ENCODE results near the gene SUFU. TPM values are rescaled to one million over a fixed set of nuclear protein-coding genes. Genes with fewer than 3 reads are reported as not detected.

Gene SUFU
- total and polyA plus RNA-seq, 4 donors, result 1.8 to 3.8 (median 2.9) TPM

GRCh38 chr10:102669206-102670064 lies 165.7 kb downstream of the SUFU start:
- H3K9ac ChIP-seq (ENCODE audit: low read depth in 1 of 2, low read length in 2 of 2), result no peak overlapping the region
- H3K9me3 ChIP-seq (ENCODE audit: control insufficient read depth in 4 of 4, low read length in 3 of 4), result no peaks in the 10 kb centered on the region
- no peak overlapping the region for H3K27ac ChIP-seq (ENCODE audit: low read depth in 1 of 2, low read length in 2 of 2)
- no peak for TF ChIP-seq CTCF (IDR thresholded peaks at IDR 0.05; ENCODE audit: low read depth, low read length, missing input control)
- TF ChIP-seq JUND (IDR thresholded peaks at IDR 0.05), result no peak
- TF ChIP-seq, protein P1, sequence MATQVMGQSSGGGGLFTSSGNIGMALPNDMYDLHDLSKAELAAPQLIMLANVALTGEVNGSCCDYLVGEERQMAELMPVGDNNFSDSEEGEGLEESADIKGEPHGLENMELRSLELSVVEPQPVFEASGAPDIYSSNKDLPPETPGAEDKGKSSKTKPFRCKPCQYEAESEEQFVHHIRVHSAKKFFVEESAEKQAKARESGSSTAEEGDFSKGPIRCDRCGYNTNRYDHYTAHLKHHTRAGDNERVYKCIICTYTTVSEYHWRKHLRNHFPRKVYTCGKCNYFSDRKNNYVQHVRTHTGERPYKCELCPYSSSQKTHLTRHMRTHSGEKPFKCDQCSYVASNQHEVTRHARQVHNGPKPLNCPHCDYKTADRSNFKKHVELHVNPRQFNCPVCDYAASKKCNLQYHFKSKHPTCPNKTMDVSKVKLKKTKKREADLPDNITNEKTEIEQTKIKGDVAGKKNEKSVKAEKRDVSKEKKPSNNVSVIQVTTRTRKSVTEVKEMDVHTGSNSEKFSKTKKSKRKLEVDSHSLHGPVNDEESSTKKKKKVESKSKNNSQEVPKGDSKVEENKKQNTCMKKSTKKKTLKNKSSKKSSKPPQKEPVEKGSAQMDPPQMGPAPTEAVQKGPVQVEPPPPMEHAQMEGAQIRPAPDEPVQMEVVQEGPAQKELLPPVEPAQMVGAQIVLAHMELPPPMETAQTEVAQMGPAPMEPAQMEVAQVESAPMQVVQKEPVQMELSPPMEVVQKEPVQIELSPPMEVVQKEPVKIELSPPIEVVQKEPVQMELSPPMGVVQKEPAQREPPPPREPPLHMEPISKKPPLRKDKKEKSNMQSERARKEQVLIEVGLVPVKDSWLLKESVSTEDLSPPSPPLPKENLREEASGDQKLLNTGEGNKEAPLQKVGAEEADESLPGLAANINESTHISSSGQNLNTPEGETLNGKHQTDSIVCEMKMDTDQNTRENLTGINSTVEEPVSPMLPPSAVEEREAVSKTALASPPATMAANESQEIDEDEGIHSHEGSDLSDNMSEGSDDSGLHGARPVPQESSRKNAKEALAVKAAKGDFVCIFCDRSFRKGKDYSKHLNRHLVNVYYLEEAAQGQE (IDR thresholded peaks at IDR 0.05), result no peak
- peak in 1 of 2 donors; percentile 38 for TF ChIP-seq RAD21 (IDR thresholded peaks at IDR 0.05)
- WGBS, result 84% methylated on average over 7 of the region's 7 CpGs
- no peaks in the 10 kb centered on the region for H3K36me3 ChIP-seq (ENCODE audit: control insufficient read depth in 4 of 4, insufficient read depth in 3 of 4, low read depth in 1 of 4, low read length in 3 of 4)
- no peak overlapping the region for H3K4me3 ChIP-seq (ENCODE audit: low read depth in 1 of 3, low read length in 3 of 3)
- H3K27me3 ChIP-seq (ENCODE audit: control insufficient read depth in 4 of 4, insufficient read depth in 4 of 4, low read length in 3 of 4), result no peaks in the 10 kb centered on the region
- DNase-seq (ENCODE audit: low spot score), result no peak
- peaks cover 0 to 4% (median under 1%) of the 10 kb centered on the region in 4 donors for H3K4me1 ChIP-seq (ENCODE audit: control insufficient read depth in 4 of 4, insufficient read depth in 4 of 4, low read length in 3 of 4)

GRCh38 chr10:102670065-102670670 lies 166.4 kb downstream of the SUFU start:
- Histone ChIP-seq H3K9ac (ENCODE audit: low read depth in 1 of 2, low read length in 2 of 2) (no peak overlapping the region), H3K4me1 (ENCODE audit: control insufficient read depth in 4 of 4, insufficient read depth in 4 of 4, low read length in 3 of 4) (peaks cover 0 to 9% (median 2%) of the 10 kb centered on the region in 4 donors), H3K9me3 (ENCODE audit: control insufficient read depth in 4 of 4, low read length in 3 of 4) (no peaks in the 10 kb centered on the region), H3K27me3 (ENCODE audit: control insufficient read depth in 4 of 4, insufficient read depth in 4 of 4, low read length in 3 of 4) (no peaks in the 10 kb centered on the region), H3K27ac (ENCODE audit: low read depth in 1 of 2, low read length in 2 of 2) (no peak overlapping the region), H3K36me3 (ENCODE audit: control insufficient read depth in 4 of 4, insufficient read depth in 3 of 4, low read depth in 1 of 4, low read length in 3 of 4) (no peaks in the 10 kb centered on the region), H3K4me3 (ENCODE audit: low read depth in 1 of 3, low read length in 3 of 3) (no peak overlapping the region)
- no peak for TF ChIP-seq SP1 (IDR thresholded peaks at IDR 0.05)
- no peak for TF ChIP-seq RAD21 (IDR thresholded peaks at IDR 0.05)
- no peak for TF ChIP-seq HNF4A (conservative IDR thresholded peaks at IDR 0.05)
- TF ChIP-seq, protein P1 (IDR thresholded peaks at IDR 0.05), result no peak
- TF ChIP-seq NR2F2 (IDR thresholded peaks at IDR 0.05), result no peak
- TF ChIP-seq, protein P2, sequence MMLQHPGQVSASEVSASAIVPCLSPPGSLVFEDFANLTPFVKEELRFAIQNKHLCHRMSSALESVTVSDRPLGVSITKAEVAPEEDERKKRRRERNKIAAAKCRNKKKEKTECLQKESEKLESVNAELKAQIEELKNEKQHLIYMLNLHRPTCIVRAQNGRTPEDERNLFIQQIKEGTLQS (IDR thresholded peaks at IDR 0.05), result no peak
- no peak for TF ChIP-seq JUND (IDR thresholded peaks at IDR 0.05)
- TF ChIP-seq GABPA (IDR thresholded peaks at IDR 0.05 in 1 of 2, conservative IDR thresholded peaks at IDR 0.05 in 1 of 2), result no peak
- no peak for TF ChIP-seq RXRA (IDR thresholded peaks at IDR 0.05)
- no peak for TF ChIP-seq MAX (IDR thresholded peaks at IDR 0.05)
- TF ChIP-seq FOXA1 (IDR thresholded peaks at IDR 0.05), result no peak
- DNase-seq (ENCODE audit: low spot score), result no peak
- WGBS, result 91% methylated on average over 9 of the region's 9 CpGs
